Colonic mucosa (tissue), 4 donors: ENCODE results near the gene B3GALT6. TPM values are rescaled to one million over a fixed set of nuclear protein-coding genes. Genes with fewer than 3 reads are reported as not detected.

Experiments
- DNase-seq: peaks from one replicate; pipeline ENCODE4 v3.0.0-alpha.2; 2020
- H3K27ac ChIP-seq: fragments of 200-600 bp; one replicate; pipeline ENCODE4 v1.8.0; 2021
- H3K27me3 ChIP-seq: fragments of 200-600 bp; one replicate; pipeline ENCODE4 v1.8.0; 2021
- H3K36me3 ChIP-seq: fragments of 200-600 bp; one replicate; pipeline ENCODE4 v1.8.0; 2021
- H3K4me1 ChIP-seq: fragments of 200-600 bp; one replicate; pipeline ENCODE4 v1.8.0; 2021; ENCODE audit warnings: mild to moderate bottlenecking
- H3K4me3 ChIP-seq: fragments of 200-600 bp; one replicate; pipeline ENCODE4 v1.8.0; 2021
- H3K9ac ChIP-seq, 2 donors: one replicate each; pipeline ENCODE4 v1.7.0; 2013; ENCODE audit warnings: control low read depth in 2 of 2, low read depth in 2 of 2, low read length in 2 of 2
- H3K9me3 ChIP-seq: fragments of 200-600 bp; one replicate; pipeline ENCODE4 v1.8.0; 2021
- intact Hi-C: fragments of 100-400 bp; cut with DNase I; formaldehyde crosslinking; loops from one replicate; pipeline ENCODE4 v1.14.1; 2022
- total RNA-seq, 2 donors: library from RNA; stranded (reverse); fragmentation: NEBNext Ultra II Directional in 1 of 2; extraction: Animal tissue kit (Norgen Biotek cat#: 25700) in 1 of 2; gene quantifications; one replicate each; pipeline ENCODE4 v1.2.1, GENCODE V29; 2021
- TF ChIP-seq, protein P1 (sequence below): fragments of 200-600 bp; IDR thresholded peaks from one replicate; pipeline ENCODE4 v1.8.0; 2022; ENCODE audit warnings: antibody characterized with exemption, mild to moderate bottlenecking
- donor health status: healthy.
- donor health status: DM: no; HTN: no; CAD: no.
- donor health status: DM: no; HTN: no; CAD: no.

B3GALT6 gene
- total RNA-seq, 2 donors from 2014 or later = 8.0 to 12.0 TPM

DNA sequence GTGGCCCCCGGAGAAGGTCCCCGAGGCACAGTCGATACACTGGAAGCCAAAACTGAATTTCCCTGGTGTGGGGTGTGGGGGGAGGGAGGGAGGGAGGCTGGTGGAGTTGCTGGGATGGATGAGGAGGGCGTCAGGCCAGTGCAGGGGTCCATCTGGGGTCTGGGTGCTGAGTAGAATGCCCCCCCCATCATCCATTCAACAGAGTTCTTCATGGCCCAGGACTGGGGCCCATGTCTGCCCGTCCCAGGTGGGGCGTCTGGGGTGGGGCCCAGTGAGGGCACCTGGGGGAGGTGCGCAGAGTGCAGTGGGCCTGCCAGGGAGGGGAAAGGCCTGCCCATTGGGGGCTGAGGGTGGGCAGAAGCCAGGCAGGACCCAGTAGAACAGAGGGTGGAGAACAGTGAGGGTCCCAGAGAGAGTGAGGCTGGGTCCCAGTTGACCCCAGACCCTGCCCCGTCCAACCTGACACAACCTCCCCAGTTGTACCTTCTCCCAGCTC lies 27.6 kb upstream of the B3GALT6 start:
- Histone ChIP-seq H3K9me3 (no peaks in the 10 kb centered on the region), H3K4me3 (no peak overlapping the region), H3K27me3 (peaks cover 46% of the 10 kb centered on the region), H3K9ac (no peak overlapping the region), H3K36me3 (no peaks in the 10 kb centered on the region), H3K27ac (no peak overlapping the region), H3K4me1 (peaks cover 4% of the 10 kb centered on the region)
- TF ChIP-seq, protein P1, sequence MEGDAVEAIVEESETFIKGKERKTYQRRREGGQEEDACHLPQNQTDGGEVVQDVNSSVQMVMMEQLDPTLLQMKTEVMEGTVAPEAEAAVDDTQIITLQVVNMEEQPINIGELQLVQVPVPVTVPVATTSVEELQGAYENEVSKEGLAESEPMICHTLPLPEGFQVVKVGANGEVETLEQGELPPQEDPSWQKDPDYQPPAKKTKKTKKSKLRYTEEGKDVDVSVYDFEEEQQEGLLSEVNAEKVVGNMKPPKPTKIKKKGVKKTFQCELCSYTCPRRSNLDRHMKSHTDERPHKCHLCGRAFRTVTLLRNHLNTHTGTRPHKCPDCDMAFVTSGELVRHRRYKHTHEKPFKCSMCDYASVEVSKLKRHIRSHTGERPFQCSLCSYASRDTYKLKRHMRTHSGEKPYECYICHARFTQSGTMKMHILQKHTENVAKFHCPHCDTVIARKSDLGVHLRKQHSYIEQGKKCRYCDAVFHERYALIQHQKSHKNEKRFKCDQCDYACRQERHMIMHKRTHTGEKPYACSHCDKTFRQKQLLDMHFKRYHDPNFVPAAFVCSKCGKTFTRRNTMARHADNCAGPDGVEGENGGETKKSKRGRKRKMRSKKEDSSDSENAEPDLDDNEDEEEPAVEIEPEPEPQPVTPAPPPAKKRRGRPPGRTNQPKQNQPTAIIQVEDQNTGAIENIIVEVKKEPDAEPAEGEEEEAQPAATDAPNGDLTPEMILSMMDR = no peak
- DNase-seq = no peak
- intact Hi-C loops = no loop called here

DNA sequence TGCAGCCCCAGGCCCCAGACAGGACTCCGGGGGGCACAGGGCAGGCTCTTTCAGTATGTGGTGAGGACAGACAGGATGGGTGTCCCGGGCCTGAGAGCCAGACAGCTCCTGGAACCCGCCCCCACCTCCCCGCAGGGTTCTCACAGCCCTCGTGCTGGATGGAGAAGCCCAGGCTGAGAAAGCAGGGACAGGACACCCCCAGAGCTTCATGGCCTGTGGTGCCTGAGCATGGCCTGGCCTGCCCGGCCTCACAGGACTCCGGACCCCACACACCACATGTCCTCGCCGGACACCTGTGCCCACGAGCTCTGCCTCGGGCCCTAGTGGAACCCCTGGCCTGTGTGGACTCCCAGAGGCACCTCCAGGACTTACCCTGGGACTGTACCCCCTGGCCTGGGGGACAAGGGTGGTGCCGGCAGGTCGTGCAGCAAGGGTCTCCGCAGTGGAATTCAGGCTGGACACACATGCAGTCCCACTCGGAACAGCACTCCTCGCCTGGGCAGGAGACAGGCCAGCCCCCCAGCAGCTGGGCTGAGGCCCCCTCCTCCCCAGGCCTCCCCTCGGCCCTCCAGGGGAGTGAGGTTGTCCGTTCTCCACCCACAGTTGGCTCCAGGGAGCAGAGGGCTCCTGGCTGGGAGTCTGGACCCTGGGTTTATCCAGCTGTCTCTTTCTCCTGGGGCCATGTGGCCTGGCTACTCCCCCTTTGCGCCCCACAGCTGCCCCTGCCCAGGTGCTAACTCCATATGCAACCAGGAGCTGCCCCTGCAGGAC lies 26.9 kb upstream of the B3GALT6 start:
- Histone ChIP-seq H3K4me3 (no peak overlapping the region), H3K27ac (no peak overlapping the region), H3K4me1 (peaks cover 4% of the 10 kb centered on the region), H3K9ac (peak overlapping the region in 1 of 2 donors; percentile 69), H3K36me3 (no peaks in the 10 kb centered on the region), H3K9me3 (no peaks in the 10 kb centered on the region), H3K27me3 (peaks cover 42% of the 10 kb centered on the region)
- TF ChIP-seq, protein P1 = no peak
- DNase-seq = no peak
- intact Hi-C loops = no loop called here

DNA sequence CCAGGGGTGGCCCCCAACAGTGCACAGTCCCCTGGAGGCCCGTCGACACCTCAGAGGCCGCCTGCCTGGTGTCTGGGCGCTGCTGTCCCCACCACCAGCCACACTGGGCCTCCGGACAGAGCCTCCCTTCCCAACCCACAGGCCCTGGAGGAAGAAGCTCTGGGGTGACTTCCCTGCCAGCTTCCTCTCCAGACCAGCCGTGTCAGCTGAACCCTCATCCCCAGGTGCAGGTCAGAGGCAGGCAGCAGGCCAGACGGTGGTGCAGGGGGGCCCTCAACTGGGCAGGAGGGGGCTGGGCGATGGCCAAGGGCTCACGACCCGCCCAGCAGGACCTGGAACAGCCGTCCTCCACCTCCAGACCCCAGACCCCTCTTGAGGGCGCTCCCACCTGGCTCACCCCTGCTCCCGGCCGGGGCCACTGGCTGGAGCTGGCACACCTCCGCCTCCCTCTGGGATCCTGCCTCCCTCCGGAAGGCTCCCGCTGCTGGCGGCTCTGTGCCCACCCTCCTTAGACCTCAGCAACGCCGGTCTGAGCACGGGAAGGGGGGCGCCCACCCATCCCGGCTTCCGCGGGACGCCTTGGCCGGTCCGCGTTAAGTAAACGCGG lies 26.2 kb upstream of the B3GALT6 start:
- no peak for DNase-seq
- Histone ChIP-seq H3K4me3 (peak overlapping the region; percentile 3), H3K4me1 (peaks cover 4% of the 10 kb centered on the region), H3K9me3 (no peaks in the 10 kb centered on the region), H3K27me3 (peaks cover 35% of the 10 kb centered on the region), H3K9ac (peak overlapping the region in 1 of 2 donors; percentile 69), H3K27ac (no peak overlapping the region), H3K36me3 (no peaks in the 10 kb centered on the region)
- intact Hi-C loops = no loop called here
- TF ChIP-seq, protein P1 = no peak

DNA sequence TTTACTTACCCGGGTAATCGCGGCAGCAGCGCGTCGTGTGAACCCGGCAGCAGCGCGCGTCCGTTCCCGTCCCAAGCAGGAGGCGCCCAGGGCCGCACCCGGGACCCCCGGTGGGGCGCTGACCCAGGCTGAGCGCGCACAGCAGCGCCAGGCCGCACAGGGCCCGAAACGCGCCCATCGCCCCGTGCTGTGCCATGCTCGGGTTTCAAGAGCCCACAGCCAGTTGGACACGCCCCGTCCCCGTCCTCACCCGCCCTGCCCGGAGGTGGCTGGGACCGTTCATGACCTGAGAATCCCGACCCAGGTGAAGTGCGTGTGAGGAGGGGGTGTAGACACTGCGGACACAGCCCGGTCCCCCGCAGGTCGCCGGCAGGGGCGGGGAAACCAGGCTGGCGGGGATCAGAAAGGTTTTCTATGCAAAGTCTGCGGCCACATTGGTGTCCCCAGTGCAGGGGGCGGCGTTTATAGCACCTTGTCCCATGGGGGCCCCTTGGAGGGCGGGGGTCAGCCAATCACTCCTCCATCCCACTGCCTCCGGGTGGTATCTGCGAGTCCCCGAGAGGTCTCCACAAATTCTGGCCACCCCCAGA lies 25.6 kb upstream of the B3GALT6 start, which contains the start of gene TNFRSF18:
TSS of gene TNFRSF18 (minus strand) at position 217 of the 590 bp plus-strand sequence. CDS start at position 196, 21 bp downstream.
- TF ChIP-seq, protein P1 = no peak
- no peaks in the 10 kb centered on the region for H3K9me3 ChIP-seq
- DNase-seq = no peak
- H3K4me1 ChIP-seq = peaks cover 4% of the 10 kb centered on the region
- H3K4me3 ChIP-seq = peak within 1 kb of the TSS; percentile 3
- H3K27me3 ChIP-seq = peaks cover 29% of the 10 kb centered on the region
- H3K9ac ChIP-seq = peak within 1 kb of the TSS in 1 of 2 donors; percentile 69
- H3K27ac ChIP-seq = no peak within 1 kb of the TSS
- no peaks in the 10 kb centered on the region for H3K36me3 ChIP-seq
- intact Hi-C loops = no loop called here

DNA sequence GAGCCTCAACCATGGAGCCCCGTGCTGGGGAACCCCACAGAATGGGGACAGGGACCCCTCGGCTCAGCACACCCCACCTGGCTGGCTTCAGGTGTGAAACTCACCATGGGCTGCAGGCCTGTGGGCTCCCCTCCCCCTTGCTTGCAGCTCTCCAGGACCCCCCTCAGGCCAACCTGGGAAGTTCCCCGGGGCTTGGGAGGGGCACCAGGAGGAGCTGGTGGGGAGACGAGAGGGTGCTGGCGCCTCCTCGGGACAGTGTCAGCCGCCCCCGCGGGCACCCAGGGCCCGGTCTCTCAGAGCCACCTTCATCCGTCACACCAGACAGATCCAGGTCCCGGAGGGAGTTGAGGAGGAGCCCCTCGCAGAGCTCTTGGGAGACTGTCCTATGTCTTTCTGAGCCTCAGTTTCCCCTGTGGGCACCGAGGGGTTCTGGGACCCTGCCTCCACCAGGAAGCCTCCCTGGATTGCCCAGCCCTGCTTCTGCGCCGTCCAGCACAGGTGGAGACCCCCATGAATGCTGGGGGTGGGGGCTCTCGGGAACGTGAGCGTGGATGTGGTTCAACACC lies 25.0 kb upstream of the B3GALT6 start:
- Histone ChIP-seq H3K9ac (peak overlapping the region in 1 of 2 donors; percentile 69), H3K9me3 (no peaks in the 10 kb centered on the region), H3K4me1 (peaks cover 4% of the 10 kb centered on the region), H3K27me3 (peaks cover 28% of the 10 kb centered on the region), H3K36me3 (no peaks in the 10 kb centered on the region), H3K4me3 (no peak overlapping the region), H3K27ac (no peak overlapping the region)
- no peak for DNase-seq
- TF ChIP-seq, protein P1 = no peak
- intact Hi-C loops = no loop called here
